Activated CD4-positive, alpha-beta T cell treated with anti-CD3 and anti-CD28 coated beads for 36 hours (primary cell): ENCODE results near the gene POLRMT. TPM values are rescaled to one million over a fixed set of nuclear protein-coding genes. Genes with fewer than 3 reads are reported as not detected.

Experiments
- ATAC-seq: fragments of 200-7000 bp; cut with Tn5 transposase; one replicate; pipeline ENCODE4 v1.10.0; 2021; ENCODE audit warnings: mild to moderate bottlenecking, moderate library complexity
- CTCF ChIA-PET: fragments of 350-600 bp; sonication (Branson Sonifier 250); formaldehyde crosslinking; loops from one replicate; lab custom pipeline; 2021; ENCODE audit warnings: antibody characterized with exemption; lab: Charles Lee
- POLR2A ChIA-PET: fragments of 350-600 bp; sonication (Branson Sonifier 250); formaldehyde crosslinking; loops from one replicate; lab custom pipeline; 2021; ENCODE audit warnings: antibody characterized with exemption, inconsistent platforms; lab: Charles Lee
- DNase-seq: peaks from one replicate; pipeline ENCODE4 v3.0.0-alpha.2; 2020
- H3K27ac Mint-ChIP-seq: one replicate; pipeline ENCODE4 v1.8.0; 2021; ENCODE audit warnings: mixed read lengths
- H3K27me3 Mint-ChIP-seq: one replicate; pipeline ENCODE4 v1.8.0; 2021; ENCODE audit warnings: mixed read lengths
- H3K36me3 Mint-ChIP-seq: one replicate; pipeline ENCODE4 v1.8.0; 2021; ENCODE audit warnings: low read depth, mixed read lengths
- H3K4me1 Mint-ChIP-seq: one replicate; pipeline ENCODE4 v1.8.0; 2021; ENCODE audit warnings: mixed read lengths
- H3K4me3 Mint-ChIP-seq: one replicate; pipeline ENCODE4 v1.8.0; 2021; ENCODE audit warnings: mild to moderate bottlenecking, moderate library complexity, mixed read lengths
- H3K9me3 Mint-ChIP-seq: one replicate; pipeline ENCODE4 v1.8.0; 2021; ENCODE audit warnings: low read depth, mixed read lengths
- intact Hi-C, 2 experiments: fragments of 100-400 bp; cut with DNase I in 1 of 2; cut with micrococcal nuclease in 1 of 2; formaldehyde crosslinking; loops; one replicate each; pipeline versions ENCODE4 v1.14.2 to v1.15.1; 2022 to 2024; cut with DNase I, micrococcal nuclease
- total RNA-seq, 2 experiments: library from RNA; stranded (reverse); gene quantifications; one replicate each; pipeline ENCODE4 v1.2.3, GENCODE V29; 2021

Gene POLRMT
- total RNA-seq, 2 experiments from 2014 or later: 69.0 to 77.4 TPM

GRCh38 chr19:576768-577438 is 56.4 kb downstream of the POLRMT start:
- H3K4me3 Mint-ChIP-seq: no peak overlapping the region
- H3K36me3 Mint-ChIP-seq: peaks cover 3% of the 10 kb centered on the region
- intact Hi-C loops: no loop called here
- ChIA-PET CTCF (interaction anchor here (0.7 kb wide), 1 partner anchor 262 kb away, joined by 3 read pairs; no protein-coding TSS in a partner anchor), POLR2A (no interaction called here)
- ATAC-seq: no peak
- H3K27ac Mint-ChIP-seq: no peak overlapping the region
- H3K9me3 Mint-ChIP-seq: no peaks in the 10 kb centered on the region
- H3K27me3 Mint-ChIP-seq: no peaks in the 10 kb centered on the region
- no peak for DNase-seq
- peaks cover 27% of the 10 kb centered on the region for H3K4me1 Mint-ChIP-seq

GRCh38 chr19:575527-576506 is 57.5 kb downstream of the POLRMT start:
- POLR2A ChIA-PET: no interaction called here
- CTCF ChIA-PET: interaction anchor here (1.7 kb wide), 1 partner anchor 8 kb away, joined by 8 read pairs; no protein-coding TSS in a partner anchor
- ATAC-seq (no peak), DNase-seq (no peak)
- Mint-ChIP-seq H3K36me3 (peaks cover 6% of the 10 kb centered on the region), H3K27me3 (no peaks in the 10 kb centered on the region), H3K4me3 (no peak overlapping the region), H3K4me1 (peaks cover 34% of the 10 kb centered on the region), H3K9me3 (no peaks in the 10 kb centered on the region), H3K27ac (no peak overlapping the region)
- intact Hi-C loops: no loop called here

GRCh38 chr19:574658-575526 is 58.4 kb downstream of the POLRMT start:
- ATAC-seq (no peak), DNase-seq (no peak)
- peak overlapping the region; percentile 90 for H3K4me3 Mint-ChIP-seq
- POLR2A ChIA-PET: interaction anchor here (0.7 kb wide), 1 partner anchor 86 kb away, joined by 3 read pairs; no protein-coding TSS in a partner anchor
- no peaks in the 10 kb centered on the region for H3K27me3 Mint-ChIP-seq
- no peaks in the 10 kb centered on the region for H3K9me3 Mint-ChIP-seq
- peaks cover 6% of the 10 kb centered on the region for H3K36me3 Mint-ChIP-seq
- intact Hi-C loops: loop anchor here in 1 of 2 experiments (5.0 kb wide), 1 partner anchor 87 kb away; the partner anchor contains the start of gene RNF126
- CTCF ChIA-PET: interaction anchor here (0.6 to 1.7 kb wide), 2 partner anchors 9 kb away, joined by 3 to 8 read pairs; no protein-coding TSS in a partner anchor
- peak overlapping the region; percentile 12 for H3K27ac Mint-ChIP-seq
- H3K4me1 Mint-ChIP-seq: peaks cover 36% of the 10 kb centered on the region

GRCh38 chr19:573519-573825 is 59.9 kb downstream of the POLRMT start:
- DNase-seq: no peak
- ChIA-PET POLR2A (no interaction called here), CTCF (no interaction called here)
- Mint-ChIP-seq H3K27ac (peak overlapping the region; percentile 58), H3K4me3 (peak overlapping the region; percentile 90), H3K9me3 (no peaks in the 10 kb centered on the region), H3K4me1 (peaks cover 38% of the 10 kb centered on the region), H3K36me3 (peaks cover 6% of the 10 kb centered on the region), H3K27me3 (no peaks in the 10 kb centered on the region)
- ATAC-seq: no peak
- intact Hi-C loops: loop anchor here in 1 of 2 experiments (2.0 to 5.0 kb wide), 3 partner anchors 41 to 89 kb away; partner anchors contain the start of gene RNF126

- POLR2A ChIA-PET: interaction anchor here (0.7 kb wide), 1 partner anchor 16 kb away, joined by 3 read pairs; no protein-coding TSS in a partner anchor
- intact Hi-C loops: loop anchor here (1.0 to 5.0 kb wide), 12 partner anchors 29 to 224 kb away; partner anchors contain the start of genes RNF126 (in 2 of the 2), CDC34 (in 1 of the 2), GZMM (in 1 of the 2) and POLRMT (in 1 of the 2)
- peak; percentile 41 for DNase-seq
Observed at GRCh38 chr19:572743-573518, 60.4 kb downstream of the POLRMT start.

GRCh38 chr19:572140-572742 is 61.1 kb downstream of the POLRMT start, which contains the start of gene BSG:
Gene BSG, plus strand, starts transcription at chr19:572596. Its CDS starts 39 bp downstream, at chr19:572635.
- Mint-ChIP-seq H3K4me3 (peak within 1 kb of the TSS; percentile 90), H3K4me1 (peaks cover 36% of the 10 kb centered on the region), H3K36me3 (peaks cover 6% of the 10 kb centered on the region), H3K27ac (peak within 1 kb of the TSS; percentile 95), H3K27me3 (no peaks in the 10 kb centered on the region), H3K9me3 (no peaks in the 10 kb centered on the region)
- POLR2A ChIA-PET: interaction anchor here (0.6 to 1.0 kb wide), 2 partner anchors 40 to 61 kb away, joined by 3 to 4 read pairs; no protein-coding TSS in a partner anchor
- intact Hi-C loops: loop anchor here (1.0 to 5.0 kb wide), 12 partner anchors 28 to 225 kb away; partner anchors contain the start of genes RNF126 (in 2 of the 2), CDC34 (in 1 of the 2), GZMM (in 1 of the 2) and POLRMT (in 1 of the 2)
- ATAC-seq (peak; percentile 87), DNase-seq (peak; percentile 99)
- CTCF ChIA-PET: interaction anchor here (0.9 to 1.3 kb wide), 3 partner anchors 17 to 62 kb away, joined by 3 to 7 read pairs (median 7); partner anchors contain the start of gene CDC34

More at GRCh38 chr19:572743-573518, 60.4 kb downstream of the POLRMT start:
- Mint-ChIP-seq H3K36me3 (peaks cover 6% of the 10 kb centered on the region), H3K4me1 (peaks cover 36% of the 10 kb centered on the region), H3K27ac (peak overlapping the region; percentile 58), H3K4me3 (peak overlapping the region; percentile 90), H3K27me3 (no peaks in the 10 kb centered on the region), H3K9me3 (no peaks in the 10 kb centered on the region)
- no peak for ATAC-seq
- CTCF ChIA-PET: no interaction called here

- Mint-ChIP-seq H3K4me1 (peaks cover 33% of the 10 kb centered on the region), H3K9me3 (no peaks in the 10 kb centered on the region), H3K27me3 (no peaks in the 10 kb centered on the region), H3K27ac (peak overlapping the region; percentile 95), H3K4me3 (peak overlapping the region; percentile 90), H3K36me3 (peaks cover 6% of the 10 kb centered on the region)
- peak; percentile 46 for DNase-seq
- no peak for ATAC-seq
- ChIA-PET POLR2A (interaction anchor here (1.0 kb wide), 1 partner anchor 61 kb away, joined by 3 read pairs; no protein-coding TSS in a partner anchor), CTCF (interaction anchor here (0.9 to 1.3 kb wide), 3 partner anchors 16 to 61 kb away, joined by 3 to 7 read pairs (median 7); partner anchors contain the start of gene CDC34)
- intact Hi-C loops: loop anchor here in 1 of 2 experiments (1.0 to 5.0 kb wide), 2 partner anchors 62 to 91 kb away; partner anchors contain the start of genes POLRMT and RNF126
Observed at GRCh38 chr19:571566-571974, 61.8 kb downstream of the POLRMT start.

- no peaks in the 10 kb centered on the region for H3K9me3 Mint-ChIP-seq
- ChIA-PET POLR2A (interaction anchor here (0.6 kb wide), 1 partner anchor 39 kb away, joined by 3 read pairs; the partner anchor contains the start of gene CDC34), CTCF (interaction anchor here (0.9 to 1.3 kb wide), 4 partner anchors 10 to 61 kb away, joined by 3 to 7 read pairs (median 6); partner anchors contain the start of gene CDC34)
- intact Hi-C loops: loop anchor here in 1 of 2 experiments (1.0 to 5.0 kb wide), 2 partner anchors 62 to 91 kb away; partner anchors contain the start of genes POLRMT and RNF126
- peak overlapping the region; percentile 95 for H3K27ac Mint-ChIP-seq
- H3K36me3 Mint-ChIP-seq: peaks cover 6% of the 10 kb centered on the region
- DNase-seq: peak; percentile 74
- peak; percentile 31 for ATAC-seq
- peaks cover 29% of the 10 kb centered on the region for H3K4me1 Mint-ChIP-seq
- peak overlapping the region; percentile 90 for H3K4me3 Mint-ChIP-seq
- H3K27me3 Mint-ChIP-seq: no peaks in the 10 kb centered on the region
Observed at GRCh38 chr19:570937-571565, 62.3 kb downstream of the POLRMT start.
